Measurements from ENCODE around the gene GZMH.
A peak's percentile ranks its signal among the peaks of the same experiment; 100 is the strongest.
"Not testable (repeated sequence)": the region's sequence is repeated elsewhere in the genome, so short reads cannot be mapped to it uniquely, and the experiment has no call there.

GZMH gene, protein sequence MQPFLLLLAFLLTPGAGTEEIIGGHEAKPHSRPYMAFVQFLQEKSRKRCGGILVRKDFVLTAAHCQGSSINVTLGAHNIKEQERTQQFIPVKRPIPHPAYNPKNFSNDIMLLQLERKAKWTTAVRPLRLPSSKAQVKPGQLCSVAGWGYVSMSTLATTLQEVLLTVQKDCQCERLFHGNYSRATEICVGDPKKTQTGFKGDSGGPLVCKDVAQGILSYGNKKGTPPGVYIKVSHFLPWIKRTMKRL

DNA sequence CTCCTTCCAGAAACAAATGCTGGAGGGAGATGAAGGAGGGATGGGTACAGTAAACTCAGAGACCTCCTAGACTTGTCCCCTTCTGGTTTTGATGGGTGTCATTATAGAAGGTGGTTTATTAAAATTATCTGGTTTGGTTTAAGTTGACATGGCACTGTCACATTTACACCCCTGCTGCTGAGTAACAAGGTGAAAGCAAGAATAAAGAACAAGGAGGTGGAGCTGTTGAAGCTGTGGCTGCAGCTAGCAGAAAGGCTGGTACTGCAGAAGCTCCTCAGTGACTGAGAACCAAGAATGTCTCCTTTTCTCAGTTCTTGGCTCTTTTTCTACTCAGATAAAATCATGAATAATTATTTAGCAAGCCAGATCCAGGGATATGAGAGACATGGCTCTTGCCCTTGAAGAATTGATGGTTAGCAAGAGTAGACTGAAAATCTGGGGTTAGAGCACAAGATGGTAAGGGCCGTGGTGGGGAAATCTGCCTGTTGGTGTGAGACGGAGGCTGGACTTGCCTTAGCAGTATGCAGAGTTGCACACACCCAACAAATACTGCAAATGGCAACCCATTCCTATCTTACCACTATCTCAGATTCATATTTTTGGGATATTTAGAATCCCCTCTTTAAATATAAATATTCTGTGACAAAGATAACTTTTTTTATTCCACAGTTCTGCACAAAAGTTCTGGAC is at the start of gene GZMH:
TSS of gene GZMH (minus strand) at position 31 of the 690 bp plus-strand sequence. CDS start 72 bp downstream, outside the sequence.
- no peak for DNase-seq

DNA sequence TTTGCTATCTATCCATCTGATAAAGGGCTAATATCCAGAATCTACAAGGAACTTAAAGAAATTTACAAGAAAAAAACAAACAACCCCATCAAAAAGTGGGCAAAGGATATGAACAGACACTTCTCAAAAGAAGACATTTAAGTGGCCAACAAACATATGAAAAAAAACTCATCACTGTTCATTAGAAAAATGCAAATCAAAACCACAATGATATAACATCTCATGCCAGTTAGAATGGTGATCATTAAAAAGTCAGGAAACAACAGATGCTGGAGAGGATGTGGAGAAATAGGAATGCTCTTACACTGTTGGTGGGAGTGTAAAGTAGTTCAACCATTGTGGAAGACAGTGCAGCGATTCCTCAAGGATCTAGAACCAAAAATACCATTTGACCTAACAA is 38.9 kb upstream of the GZMH start:
- not testable (repeated sequence) for DNase-seq

DNA sequence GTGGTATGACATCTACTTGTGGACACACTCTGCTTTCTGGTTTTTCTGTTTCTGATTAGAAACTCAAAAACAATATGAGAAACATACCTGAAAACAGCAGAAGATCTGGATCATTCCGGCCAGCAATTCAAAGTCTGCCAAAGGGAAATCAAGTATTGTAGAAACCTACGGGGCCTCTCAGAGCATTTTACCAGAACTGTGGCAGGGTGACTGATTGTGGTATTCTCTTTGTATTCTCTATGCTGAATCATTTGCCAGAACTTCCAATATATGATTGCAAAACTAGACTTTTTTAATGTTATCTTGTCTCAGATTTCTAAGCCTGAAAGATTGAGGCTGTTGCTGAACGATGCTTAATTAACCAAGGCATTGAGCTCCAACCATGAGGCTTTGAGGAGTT is 30.4 kb upstream of the GZMH start:
- no peak for DNase-seq

DNA sequence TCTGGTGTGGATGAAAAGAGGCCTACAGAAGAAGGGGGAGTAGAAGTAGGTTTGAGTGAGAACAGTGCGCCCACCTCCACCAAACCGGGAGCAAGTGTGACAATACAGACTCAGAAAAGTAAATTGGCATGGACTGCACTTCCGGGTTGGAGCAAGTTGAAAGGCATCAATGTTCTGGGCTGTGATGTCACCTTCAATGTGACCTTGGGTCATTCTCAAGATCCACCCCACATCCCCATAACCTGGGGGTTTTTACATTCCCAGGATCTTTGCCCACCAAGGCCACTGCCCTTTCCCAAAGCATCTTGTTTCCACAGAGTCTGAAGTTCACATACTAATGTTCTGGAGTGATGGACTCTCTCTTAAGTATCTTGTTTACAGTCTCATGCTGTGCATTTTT is 29.8 kb upstream of the GZMH start:
- DNase-seq = no peak

DNA sequence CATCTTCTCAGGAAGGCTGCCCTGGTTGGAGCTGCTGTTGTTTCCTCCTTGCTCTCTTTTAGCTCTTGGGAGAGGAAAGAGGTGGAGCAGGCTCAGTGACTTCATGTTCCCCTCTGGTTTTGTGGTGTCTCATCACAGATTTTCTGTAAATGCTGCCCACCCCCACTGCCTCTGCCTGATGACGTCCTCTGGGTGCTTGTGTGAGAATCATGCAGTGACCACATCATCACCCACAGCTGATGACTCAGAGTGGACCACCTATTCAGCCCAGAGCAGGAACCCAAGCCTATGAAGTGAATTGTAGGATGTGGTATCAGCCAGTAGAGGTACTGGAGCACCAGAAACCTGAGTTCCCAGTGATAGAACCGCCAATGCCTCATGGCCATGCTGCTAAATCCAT is 24.7 kb upstream of the GZMH start, which contains the start of gene GZMB:
TSS of gene GZMB (minus strand) at position 33 of the 400 bp plus-strand sequence. CDS start at position 3, 30 bp downstream.
- peak; percentile 71 for DNase-seq

DNA sequence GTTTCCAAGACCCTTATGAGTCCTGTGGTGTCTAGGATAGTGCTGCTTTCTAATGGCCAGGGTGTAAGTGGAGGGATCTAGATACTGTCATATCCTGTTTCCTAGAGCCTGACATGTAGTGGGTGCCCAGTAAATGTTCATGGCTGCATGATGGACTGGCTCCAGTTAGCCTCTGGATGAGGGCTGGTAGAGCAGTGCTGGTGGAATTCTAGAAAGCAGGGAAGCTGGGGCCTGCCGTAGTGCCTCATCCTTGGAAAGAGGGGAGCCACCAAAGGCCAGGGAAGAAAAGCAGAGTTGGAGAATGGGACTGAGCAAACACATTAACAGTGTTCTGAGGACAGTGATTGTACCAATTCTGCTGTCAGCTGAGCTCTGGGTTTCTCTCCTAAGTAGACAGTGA is 23.9 kb upstream of the GZMH start:
- DNase-seq = no peak

DNA sequence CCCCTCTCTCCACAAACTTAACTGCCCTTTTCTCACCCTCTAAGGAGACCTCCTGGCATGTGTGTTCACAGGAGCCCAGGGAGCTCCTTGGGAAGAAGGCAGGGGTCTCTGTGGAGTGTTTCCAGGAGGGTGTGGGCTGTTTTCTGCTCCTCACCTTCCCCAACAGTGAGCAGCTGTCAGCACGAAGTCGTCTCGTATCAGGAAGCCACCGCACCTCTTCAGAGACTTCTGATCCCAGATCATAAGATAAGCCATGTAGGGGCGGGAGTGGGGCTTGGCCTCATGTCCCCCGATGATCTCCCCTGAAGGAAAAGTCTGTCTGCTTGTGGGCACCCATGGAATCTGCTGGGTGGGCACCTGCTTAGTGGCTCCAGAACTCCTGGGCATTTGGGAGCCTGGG is 23.3 kb upstream of the GZMH start:
- no peak for DNase-seq

DNA sequence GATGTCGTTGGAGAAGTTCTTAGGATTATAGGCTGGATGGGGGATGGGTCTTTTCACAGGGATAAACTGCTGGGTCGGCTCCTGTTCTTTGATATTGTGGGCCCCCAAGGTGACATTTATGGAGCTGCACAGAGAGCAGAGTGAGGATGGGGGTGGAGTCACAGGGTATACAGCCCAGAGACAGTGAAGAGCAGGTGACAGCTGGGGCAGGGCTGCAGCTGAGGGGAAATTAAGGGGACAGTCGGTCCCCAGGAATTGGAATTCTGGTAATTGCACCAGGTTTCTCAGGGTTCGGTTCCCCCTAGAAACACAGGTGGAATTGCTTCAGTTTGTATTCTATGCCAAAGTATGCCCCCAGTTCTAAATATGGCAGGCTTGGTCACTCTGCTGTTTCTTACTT is 22.9 kb upstream of the GZMH start:
- no peak for DNase-seq

DNA sequence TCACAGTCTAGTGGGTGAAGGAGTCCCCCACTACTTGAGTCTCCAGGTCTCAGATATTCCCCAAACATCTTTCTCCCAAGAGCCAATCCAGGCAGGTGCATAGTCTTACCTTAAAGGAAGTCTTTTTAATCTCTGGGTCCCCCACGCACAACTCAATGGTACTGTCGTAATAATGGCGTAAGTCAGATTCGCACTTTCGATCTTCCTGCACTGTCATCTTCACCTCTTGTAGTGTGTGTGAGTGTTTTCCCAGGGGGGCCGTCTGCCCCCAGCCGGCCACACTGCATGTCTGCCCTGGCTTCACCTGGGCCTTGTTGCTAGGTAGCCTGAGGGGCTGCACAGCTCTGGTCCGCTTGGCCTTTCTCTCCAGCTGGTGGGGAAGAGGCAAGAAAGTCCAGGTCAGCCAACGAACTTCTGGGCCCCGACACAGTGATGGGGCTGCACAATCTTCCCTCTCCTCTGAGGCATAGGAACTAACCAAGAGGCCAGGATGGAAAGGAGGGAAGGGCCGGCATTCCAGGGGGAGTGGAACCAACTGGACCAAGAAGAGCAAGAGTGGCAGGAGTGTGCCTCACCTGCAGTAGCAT is 22.4 kb upstream of the GZMH start:
- no peak for DNase-seq

DNA sequence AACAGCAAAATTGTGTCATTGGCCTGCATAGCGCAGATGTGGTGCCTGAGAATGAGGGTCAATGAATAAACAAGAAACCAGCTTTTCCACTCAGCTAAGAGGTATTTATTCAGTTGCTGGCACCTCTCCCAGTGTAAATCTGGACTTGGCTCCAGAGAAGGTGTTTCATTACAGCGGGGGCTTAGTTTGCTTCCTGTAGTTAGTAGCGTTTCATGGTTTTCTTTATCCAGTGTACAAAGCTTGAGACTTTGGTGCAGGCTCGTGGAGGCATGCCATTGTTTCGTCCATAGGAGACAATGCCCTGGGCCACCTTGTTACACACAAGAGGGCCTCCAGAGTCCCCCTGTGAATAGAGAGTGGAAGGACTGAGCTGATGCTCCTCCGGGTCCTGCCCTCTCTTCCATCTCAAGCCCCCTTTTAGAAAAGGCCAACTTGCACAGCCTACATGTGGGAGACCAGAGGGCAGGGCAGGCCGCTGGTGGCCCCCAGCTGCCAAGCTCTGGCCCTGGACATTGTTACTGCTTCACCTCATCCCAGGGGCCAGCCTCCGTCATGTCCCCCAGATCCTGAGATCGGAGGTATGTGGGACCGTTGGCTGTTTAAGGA is 21.5 kb upstream of the GZMH start:
- no peak for DNase-seq

DNA sequence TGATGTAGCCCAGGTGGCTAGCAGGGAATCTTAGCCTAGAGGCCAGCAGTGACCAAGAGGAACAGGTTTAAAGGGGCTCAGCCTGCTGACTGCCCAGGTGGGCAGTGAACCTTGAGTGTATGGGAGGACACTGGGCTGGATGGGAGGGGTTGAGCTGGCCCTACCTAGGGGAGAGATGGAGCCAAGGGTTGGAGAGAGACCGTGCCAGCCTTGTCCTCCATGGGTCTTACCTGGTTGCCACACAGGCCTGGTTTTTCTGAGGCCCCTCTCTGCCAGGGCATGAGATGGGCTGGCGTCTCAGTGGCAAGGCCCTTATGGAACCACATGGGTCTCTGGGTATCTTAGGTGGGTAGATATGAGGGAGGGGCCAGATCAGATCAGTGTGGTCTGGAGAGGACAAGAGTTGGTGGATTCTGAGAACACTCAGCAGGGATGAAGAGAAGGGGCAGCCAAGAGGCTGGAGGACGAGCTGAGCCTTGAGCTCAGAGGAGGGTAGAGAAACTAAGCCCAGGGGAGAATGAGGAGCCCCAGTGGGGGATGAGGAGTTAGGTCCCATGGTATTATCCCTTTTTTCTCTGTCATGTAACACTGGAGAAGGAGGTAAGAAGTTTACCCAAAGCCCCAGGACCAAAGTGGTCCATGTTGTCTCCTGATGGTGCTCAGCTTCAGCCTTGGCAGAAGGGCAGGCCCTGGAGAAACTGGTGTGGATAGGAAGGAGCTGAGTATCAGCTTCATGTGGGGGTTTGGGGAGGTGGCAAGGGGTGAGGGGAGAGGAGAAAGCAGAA is 20.8 kb upstream of the GZMH start:
- DNase-seq = no peak

DNA sequence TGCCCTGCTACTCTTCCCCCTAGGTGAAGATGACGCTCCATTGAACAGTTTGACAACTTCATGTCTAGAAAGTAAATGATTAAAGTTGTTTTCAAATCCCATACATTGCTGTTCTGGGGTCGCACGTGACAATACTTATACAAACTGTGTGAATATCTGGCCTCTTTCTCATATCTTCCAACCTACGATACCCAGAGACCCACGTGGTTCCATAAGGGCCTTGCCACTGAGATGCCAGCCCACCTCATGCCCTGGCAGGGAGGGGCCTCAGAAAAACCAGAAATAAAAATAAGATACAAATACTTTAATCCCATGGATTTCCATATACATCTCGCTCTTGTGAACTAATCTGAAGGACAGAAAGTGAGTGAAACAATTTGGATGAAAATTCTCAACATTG is 20.0 kb upstream of the GZMH start:
- DNase-seq = no peak

DNA sequence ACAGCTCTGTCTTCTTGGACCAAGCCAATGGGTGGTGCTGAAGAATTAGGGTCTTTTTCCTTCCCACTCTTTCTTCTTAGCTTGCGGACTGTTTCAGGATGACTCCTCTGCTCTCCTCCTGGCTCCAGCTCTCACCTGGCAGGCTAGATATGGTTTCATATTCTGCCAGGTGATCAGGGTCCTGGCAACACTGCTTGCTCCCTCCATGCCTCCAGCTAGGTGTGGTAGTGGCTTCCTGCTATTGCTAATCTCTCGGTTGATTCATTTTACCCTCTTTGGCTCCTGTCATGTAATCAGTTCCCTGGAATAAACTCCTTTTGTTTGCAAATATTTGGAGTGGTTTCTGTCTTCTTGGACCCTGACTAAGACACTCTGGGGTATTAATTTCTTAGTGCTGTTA is 4.3 kb upstream of the GZMH start:
- no peak for DNase-seq

DNA sequence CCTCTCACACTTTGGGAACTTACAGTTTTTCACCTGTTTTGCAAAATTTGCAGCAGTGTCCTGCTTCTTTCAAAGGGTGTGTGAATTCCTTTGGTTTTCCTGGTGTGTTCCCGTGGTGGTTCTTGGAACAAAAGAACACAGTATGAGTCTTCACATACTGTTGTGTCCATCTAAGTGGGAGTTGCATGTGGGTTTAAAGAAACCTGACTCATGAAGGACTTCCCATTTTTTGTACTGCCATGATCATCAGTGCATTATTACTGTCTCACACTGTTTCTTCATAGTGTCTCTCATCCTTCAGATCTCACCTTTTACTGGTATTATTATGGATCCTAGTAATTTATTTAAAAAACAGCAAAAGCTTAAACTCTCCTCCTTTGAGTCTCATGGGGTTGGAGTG is 3.8 kb upstream of the GZMH start:
- no peak for DNase-seq

DNA sequence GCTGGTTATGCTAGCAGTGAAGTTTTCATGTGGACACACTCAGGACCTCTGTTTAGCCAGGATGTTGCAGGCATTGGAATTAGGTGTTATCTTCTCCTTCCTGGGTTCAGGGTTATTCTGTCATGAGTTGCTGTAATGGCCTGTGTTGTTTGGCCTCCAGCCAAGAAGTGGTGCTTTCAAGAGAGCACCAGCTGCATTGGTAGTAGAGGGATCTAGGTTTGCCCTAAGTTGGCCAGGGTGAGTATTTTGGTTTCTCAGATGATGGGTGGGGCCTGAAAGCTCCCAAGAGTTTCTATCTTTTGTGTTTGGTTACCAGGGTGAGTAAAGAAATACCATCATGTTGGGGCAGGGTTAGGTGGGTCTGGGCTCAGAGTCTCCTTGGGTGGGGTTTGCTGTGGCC is 2.7 kb upstream of the GZMH start:
- no peak for DNase-seq

DNA sequence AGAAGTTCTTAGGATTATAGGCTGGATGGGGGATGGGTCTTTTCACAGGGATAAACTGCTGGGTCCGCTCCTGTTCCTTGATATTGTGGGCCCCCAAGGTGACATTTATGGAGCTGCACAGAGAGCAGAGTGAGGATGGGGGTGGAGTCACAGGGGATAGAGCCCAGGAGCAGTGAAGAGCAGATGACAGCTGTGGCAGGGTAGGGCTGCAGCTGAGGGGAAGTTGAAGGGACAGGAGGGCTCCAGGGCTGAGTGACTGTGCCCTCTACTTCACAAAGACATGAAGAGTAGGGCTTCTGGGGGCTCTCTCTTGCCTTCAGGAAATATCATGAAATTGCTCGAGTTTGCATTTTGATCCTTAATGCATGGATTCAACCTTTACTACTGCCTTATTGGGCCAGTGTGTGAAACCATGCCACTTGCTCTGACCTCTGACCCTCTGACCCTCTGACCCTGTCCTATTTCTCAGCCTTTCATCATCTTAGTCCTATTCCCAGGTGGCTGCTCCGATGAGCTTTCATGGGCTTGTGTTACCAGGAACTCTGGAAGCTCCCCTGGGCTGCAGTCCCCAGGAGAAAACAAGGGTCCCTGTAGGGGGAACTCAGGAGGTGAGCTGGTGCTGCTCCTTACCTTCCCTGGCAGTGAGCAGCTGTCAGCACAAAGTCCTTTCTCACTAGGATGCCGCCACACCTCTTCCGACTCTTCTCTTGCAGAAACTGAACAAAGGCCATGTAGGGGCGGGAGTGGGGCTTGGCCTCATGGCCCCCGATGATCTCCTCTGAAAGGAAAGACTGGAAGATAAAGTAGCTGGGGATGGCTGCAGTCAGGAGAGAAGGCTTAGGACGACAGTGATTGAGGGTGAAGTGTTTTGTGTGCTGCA is 1.6 kb downstream of the GZMH start:
- DNase-seq = no peak

DNA sequence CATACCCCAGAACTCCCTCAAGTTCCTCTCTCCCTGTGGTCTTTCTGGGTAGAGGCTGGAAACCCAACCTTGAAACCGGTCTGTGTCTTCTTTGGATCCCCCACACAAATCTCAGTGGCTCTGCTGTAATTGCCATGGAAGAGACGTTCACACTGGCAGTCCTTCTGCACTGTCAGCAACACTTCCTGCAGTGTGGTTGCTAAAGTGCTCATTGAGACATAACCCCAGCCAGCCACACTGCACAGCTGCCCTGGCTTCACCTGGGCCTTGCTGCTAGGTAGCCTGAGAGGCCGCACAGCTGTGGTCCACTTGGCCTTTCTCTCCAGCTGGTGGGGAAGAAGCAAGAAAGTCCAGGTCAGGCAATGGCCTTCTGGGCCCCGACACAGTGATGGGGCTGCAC is 2.4 kb downstream of the GZMH start:
- DNase-seq = peak; percentile 15

DNA sequence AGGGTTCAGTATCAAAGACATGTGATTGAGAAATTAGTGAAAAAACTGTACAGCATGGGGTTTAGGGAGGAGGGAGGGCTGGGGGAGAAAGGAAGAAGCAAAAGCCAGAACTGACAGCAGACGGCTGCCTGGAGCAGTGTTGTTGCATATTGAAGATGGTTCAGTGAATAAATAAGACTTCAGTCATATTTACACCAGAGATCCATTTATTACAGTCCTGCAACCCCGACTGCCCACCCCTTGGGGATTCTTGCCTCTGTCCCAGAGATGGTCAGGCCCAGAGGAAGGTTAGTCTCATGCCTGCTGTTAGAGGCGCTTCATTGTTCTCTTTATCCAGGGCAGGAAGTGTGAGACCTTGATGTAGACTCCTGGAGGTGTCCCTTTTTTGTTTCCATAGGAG is 3.2 kb downstream of the GZMH start:
- DNase-seq = no peak

DNA sequence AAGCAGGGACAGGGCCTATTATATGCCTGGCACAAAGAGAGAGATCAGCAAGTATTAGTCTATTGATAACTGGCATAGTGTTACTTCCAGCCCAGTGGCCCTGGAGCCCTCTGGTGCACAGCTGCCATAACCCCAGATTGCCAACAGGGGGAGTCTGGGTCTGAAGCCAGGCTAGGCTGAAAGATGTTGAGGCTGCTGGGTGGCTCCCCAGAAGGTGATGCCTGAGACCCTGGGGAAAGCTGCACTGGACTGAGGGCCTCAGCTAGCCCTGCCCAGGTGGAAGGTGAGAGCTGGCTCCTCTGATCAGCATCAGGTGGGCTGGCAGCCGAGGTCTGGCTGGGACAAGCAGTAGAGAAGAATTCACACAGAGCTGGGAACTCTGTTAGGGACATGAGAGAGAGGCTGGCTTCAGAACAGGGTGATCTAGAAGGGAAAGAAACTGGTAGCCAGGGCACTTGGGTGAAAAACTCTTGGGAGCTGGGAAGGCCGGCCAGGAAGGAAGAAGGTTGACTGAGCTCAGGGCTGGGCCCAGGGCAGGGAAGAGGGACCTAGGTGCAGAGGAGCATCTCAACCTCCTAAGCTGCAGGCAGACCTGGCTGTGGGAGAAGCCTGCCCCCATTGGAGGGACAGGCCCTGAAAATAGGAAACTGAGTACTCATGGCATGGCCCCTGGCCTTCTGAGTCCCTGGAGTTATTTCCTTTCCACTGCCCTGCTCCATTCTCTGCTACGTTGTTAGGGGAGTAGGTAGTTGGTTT is 3.9 kb downstream of the GZMH start:
- peak; percentile 62 for DNase-seq

DNA sequence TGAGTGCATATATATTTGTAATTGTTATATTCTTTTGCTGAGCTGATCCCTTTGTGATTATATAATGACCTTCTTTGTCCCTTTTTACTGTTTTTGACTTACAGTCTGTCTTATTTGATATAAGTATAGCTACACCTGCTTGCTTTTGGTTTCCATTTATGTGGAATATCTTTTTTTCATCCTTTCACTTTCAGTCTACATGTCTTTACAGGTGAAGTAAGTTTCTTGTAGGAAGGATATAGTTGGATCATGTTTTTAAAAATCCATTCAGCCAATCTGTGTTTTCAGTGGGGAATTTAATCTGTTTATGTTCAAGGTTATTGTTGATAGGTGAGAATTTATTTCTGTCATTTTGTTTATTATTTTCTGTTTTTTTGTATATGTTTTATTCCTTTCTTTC is 12.1 kb downstream of the GZMH start:
- no peak for DNase-seq

DNA sequence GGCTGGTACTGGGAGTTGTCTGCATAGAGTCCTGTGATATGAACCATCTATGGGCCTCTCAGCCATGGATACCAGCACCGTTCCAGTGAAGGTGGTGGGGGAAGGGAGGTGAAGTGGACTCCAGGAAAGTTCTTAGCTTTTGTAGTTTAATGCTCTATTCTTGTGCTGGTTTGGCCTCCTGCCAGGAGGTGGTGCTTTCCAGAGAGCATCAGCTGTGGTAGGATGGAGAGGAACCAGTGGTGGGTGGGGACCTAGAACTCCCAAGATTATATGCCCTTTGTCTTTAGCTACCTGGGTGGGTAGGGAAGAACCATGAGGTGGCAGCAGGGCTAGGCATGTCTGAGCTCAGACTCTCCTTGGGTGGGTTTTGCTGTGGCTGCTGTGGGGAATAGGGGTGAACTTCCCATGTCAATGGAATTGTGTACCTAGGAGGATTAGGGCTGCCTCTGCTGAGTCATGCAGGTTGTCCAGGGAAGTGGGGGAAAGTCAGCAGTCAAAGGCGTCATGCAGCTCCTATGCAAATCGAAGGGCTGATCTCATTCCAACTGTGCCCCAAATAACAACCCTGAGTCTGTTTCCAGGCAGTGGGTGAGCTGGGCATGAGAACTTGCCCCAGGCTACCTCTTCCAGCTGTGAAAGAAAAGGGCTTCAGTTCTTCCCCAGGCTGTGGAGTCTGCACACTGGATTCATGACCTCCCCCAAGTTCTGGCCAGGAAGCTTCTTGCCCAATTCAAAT is 14.2 kb downstream of the GZMH start:
- no peak for DNase-seq

All from activated gamma-delta T cell treated with Interleukin-2 at 50 U/mL for 16 hours (primary cell).